Measurements from ENCODE around the gene CD96.

Gene CD96

DNA sequence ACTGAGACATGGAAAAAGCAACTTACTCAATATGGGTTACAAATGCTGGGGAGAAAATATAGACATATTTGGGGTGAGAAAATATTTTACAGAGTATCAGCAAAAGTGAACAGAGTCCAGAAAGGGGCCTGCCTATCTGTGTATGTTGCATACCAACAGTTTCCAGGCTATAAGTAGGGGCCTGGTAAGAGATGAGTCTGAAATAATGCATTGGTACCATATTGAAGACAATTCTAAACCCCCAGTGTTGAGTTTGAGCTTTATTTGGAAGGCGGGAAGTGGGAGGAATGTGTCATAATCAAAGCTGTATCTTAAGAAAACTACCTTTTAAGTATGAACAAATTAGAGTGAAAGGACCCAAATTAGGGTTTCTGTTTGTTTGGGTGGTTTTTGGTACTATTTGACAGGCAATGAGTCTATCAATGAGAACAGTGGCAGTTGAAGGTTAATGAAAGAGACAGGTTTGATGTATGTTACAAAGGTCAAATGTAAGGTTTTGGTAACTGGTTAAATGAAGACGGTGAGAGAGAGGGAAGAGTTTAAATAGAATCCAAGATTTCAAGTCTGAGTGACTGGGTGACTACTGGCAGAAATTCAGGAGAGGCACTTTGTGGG is 159.4 kb downstream of the CD96 start:
- H3K4me1 Mint-ChIP-seq = peaks cover 53% of the 10 kb centered on the region
- H3K27ac Mint-ChIP-seq (ENCODE audit: low read depth) = no peak overlapping the region
- ATAC-seq (replicated peaks; ENCODE audit: extremely low read depth, poor library complexity, severe bottlenecking) = no peak
- DNase-seq (ENCODE audit: low spot score in 2 of 2) = no peak
- H3K9me3 Mint-ChIP-seq = no peaks in the 10 kb centered on the region
- H3K27me3 Mint-ChIP-seq = no peaks in the 10 kb centered on the region
- peaks cover 4% of the 10 kb centered on the region for H3K36me3 Mint-ChIP-seq (ENCODE audit: insufficient read depth)
- no peak overlapping the region for H3K4me3 Mint-ChIP-seq

Measured in central memory CD8-positive, alpha-beta T cell (primary cell).